ENCODE data around the gene DNAH17. TPM values are rescaled to one million over a fixed set of nuclear protein-coding genes. Genes with fewer than 3 reads are reported as not detected.

Gene DNAH17
- total RNA-seq, 1 donor from 2014 or later: 2.0 TPM

- DNase-seq (ENCODE audit: extremely low spot score in 2 of 2): no peak
- H3K27me3 ChIP-seq: no peaks in the 10 kb centered on the region
- intact Hi-C loops (cut with DNase I): no loop called here
- no peaks in the 10 kb centered on the region for H3K36me3 ChIP-seq
- H3K4me3 ChIP-seq: no peak overlapping the region
- TF ChIP-seq POLR2AphosphoS5 (IDR thresholded peaks at IDR 0.05; ENCODE audit: insufficient read depth in 1 of 2, low read depth in 1 of 2) (no peak), CTCF (IDR thresholded peaks at IDR 0.05) (no peak), POLR2A (IDR thresholded peaks at IDR 0.05) (no peak)
- no peak overlapping the region for H3K27ac ChIP-seq
- H3K4me1 ChIP-seq: no peaks in the 10 kb centered on the region
- H3K9me3 ChIP-seq: no peaks in the 10 kb centered on the region
These were observed 81.6 kb downstream of the DNAH17 start for GRCh38 chr17:78495634-78496033.

- no peaks in the 10 kb centered on the region for H3K27me3 ChIP-seq
- no peaks in the 10 kb centered on the region for H3K9me3 ChIP-seq
- no peak overlapping the region for H3K4me3 ChIP-seq
- no peaks in the 10 kb centered on the region for H3K36me3 ChIP-seq
- no peak for DNase-seq (ENCODE audit: extremely low spot score in 2 of 2)
- no peak overlapping the region for H3K27ac ChIP-seq
- TF ChIP-seq POLR2AphosphoS5 (IDR thresholded peaks at IDR 0.05; ENCODE audit: insufficient read depth in 1 of 2, low read depth in 1 of 2): no peak
- TF ChIP-seq POLR2A (IDR thresholded peaks at IDR 0.05): no peak
- no peak for TF ChIP-seq CTCF (IDR thresholded peaks at IDR 0.05)
- H3K4me1 ChIP-seq: no peaks in the 10 kb centered on the region
- intact Hi-C loops (cut with DNase I): no loop called here
These were observed 82.4 kb downstream of the DNAH17 start for GRCh38 chr17:78494696-78495330.

- H3K4me1 ChIP-seq: no peaks in the 10 kb centered on the region
- DNase-seq (ENCODE audit: extremely low spot score in 2 of 2): no peak
- no peaks in the 10 kb centered on the region for H3K27me3 ChIP-seq
- intact Hi-C loops (cut with DNase I): no loop called here
- no peak overlapping the region for H3K4me3 ChIP-seq
- no peak overlapping the region for H3K27ac ChIP-seq
- no peaks in the 10 kb centered on the region for H3K9me3 ChIP-seq
- TF ChIP-seq POLR2A (IDR thresholded peaks at IDR 0.05) (no peak), POLR2AphosphoS5 (IDR thresholded peaks at IDR 0.05; ENCODE audit: insufficient read depth in 1 of 2, low read depth in 1 of 2) (no peak), CTCF (IDR thresholded peaks at IDR 0.05) (no peak)
- no peaks in the 10 kb centered on the region for H3K36me3 ChIP-seq
These were observed 83.1 kb downstream of the DNAH17 start for GRCh38 chr17:78493853-78494695.

- TF ChIP-seq POLR2A (IDR thresholded peaks at IDR 0.05) (no peak), CTCF (IDR thresholded peaks at IDR 0.05) (no peak)
- H3K27me3 ChIP-seq: no peaks in the 10 kb centered on the region
- H3K4me1 ChIP-seq: no peaks in the 10 kb centered on the region
- H3K27ac ChIP-seq: no peak overlapping the region
- H3K9me3 ChIP-seq: no peaks in the 10 kb centered on the region
- no peak for DNase-seq (ENCODE audit: extremely low spot score in 2 of 2)
- intact Hi-C loops (cut with DNase I): no loop called here
- no peaks in the 10 kb centered on the region for H3K36me3 ChIP-seq
- no peak overlapping the region for H3K4me3 ChIP-seq
These were observed 83.7 kb downstream of the DNAH17 start for GRCh38 chr17:78493450-78493849.

Data from vagina (tissue), 2 donors.